GM21515 (cell line): ENCODE results near the gene STRIT1.
"Not testable (repeated sequence)": the region's sequence is repeated elsewhere in the genome, so short reads cannot be mapped to it uniquely, and the experiment has no call there.

ENCODE experiments used
- ATAC-seq: cut with Tn5 transposase; IDR thresholded peaks from one replicate; pipeline ENCODE4 v1.9.1; 2021; ENCODE audit not compliant: unreplicated experiment

STRIT1 gene

DNA sequence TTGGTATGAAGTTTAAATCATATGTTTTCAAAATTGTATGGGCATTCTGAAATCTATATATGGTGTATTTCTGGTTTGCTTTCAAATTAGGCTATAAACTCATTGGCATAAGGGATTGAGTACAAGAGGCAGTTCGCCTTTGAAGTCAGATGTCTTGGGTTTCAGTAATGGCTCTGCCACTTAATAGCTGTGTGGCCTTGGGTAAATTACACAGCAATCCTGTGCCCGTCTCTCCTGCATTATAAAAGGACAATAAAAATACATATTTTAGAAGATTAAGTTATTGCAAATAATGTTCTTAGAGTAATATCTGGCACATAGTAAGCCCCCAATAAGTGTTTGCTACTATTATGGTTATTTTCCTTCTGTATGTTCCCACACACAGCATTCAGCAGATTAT, 20.4 kb upstream of the STRIT1 start:
- no peak for ATAC-seq

DNA sequence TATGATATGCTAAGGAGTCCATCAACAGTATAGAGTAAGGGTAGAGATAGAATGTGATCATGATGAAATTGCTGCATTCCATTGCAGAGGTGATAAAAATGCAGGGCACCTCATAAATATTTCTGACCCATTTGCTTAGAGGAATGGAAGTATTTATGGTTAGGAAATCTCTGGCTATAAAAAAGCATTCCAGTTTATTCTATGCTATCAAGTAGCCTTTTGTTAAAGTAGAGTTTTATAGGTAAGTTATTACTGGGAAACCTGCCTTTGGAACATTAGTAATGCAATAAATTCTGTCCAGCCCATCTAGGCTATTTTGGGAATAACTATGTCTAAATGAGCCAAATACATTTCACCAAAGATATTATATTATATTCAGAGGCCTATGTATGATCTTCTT, 19.8 kb upstream of the STRIT1 start:
- no peak for ATAC-seq

DNA sequence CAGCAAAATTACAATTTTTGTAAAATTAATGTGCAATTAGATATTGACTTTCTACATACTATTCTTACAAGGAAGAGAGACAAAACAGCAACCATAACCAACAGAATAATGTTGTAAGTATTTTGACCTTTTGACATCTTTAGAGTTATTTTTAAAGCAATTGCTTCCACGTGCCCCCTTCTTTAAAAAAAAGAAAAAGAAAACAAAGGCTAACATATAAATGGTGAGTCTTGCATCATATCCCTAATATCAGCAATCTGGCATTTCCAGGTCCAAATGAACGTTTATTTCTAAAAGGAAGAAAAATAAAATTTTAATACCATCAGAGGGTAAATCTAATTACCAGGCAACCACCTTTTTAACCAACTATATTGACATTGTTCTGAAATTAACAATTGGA, 19.3 kb upstream of the STRIT1 start:
- no peak for ATAC-seq

DNA sequence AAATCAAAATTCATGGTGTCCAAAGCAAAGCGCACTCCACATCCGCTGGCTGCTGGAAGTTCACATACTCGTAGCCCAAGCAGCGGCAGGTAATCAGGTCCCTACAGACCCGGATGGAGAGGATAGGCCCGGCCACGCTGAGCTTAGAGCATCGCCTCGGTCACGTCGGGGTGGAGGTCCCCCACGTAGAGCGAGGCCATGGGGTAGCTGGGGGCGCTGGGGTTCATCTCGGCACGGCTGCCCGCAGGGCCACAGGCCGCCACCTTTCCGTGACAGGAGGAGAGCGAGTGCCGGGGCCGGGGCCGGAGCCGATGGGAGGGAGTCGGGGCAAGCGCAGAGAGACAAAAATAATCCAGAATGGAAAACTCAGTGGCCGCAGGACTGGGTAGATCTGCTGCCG, 16.1 kb upstream of the STRIT1 start:
- no peak for ATAC-seq

DNA sequence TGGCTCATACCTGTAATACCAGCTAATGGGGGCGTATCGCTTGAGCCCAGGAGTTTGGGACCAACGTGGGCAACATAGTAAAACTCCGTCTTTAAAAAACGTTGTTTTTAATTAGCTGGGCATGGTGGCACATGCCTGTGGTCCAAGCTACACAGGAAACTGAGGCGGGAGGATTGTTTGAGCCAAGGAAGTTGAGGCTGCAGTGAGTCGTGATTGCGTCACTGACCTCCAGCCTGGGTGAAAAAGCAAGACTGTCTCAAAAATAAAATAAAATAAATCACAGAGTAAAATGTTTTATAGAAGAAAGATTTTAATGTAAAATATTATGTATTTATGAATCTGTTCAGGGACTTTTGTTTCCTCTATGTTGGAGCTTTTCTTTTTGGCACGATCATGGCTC, 15.3 kb upstream of the STRIT1 start:
- no peak for ATAC-seq

DNA sequence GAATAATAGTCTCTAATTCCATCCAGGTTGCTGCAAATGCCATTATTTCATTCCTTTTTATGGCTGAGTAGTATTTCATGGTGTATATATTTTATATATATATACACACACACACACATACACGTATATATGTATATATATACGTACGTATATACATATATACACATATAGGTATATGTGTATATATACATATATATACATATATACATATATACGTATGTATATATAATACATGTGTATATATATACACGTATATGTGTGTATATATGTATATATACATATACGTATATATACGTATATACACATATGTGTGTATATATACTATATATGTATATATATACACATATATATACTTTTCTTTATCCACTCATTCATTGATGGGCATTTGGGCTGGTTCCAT, 13.7 kb upstream of the STRIT1 start:
- no peak for ATAC-seq

DNA sequence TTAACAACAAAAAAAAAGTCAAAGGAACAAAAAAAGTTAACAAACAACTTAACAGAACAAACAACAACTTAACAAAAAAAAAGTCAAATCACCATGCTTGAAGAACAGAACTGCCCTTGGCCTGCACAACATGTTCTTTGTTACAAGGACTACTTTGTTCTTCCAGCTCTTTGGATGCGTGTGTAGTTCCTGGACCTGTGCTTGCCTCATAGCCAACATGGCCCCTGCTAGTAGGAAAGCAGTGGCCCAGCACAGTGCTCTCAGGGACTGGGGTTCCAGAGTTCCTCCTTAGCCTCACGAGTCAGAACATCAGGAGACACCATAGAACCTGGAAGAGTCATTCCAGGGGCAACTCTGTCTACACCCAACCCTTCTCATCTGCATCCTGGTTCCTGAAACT, 10.9 kb upstream of the STRIT1 start:
- ATAC-seq: no peak

DNA sequence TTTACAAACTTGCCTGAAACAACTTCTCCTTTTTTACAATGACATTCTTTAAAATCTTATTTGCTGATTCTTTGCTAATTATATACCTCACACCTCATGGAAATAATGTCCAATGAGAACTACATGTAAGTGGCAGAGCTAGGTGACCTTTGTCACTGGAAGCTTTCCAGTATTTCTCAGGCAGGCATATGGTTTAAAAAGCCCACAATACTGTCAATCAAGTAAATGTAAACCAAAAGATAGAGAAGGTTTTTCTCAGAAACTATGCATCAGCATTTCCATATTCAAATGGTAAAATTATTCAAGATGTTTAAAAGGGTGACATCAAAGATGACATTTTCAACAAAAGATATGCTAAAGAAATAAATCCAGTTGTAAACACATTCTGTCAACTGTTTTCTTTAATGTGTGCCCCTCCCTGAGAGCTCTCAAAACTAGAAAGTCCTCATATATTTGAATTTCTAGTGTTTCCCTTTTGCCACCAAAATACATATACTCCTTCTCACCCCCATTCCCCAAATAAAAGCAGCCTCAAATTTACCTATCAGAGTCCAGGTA, 10.1 kb upstream of the STRIT1 start:
- ATAC-seq: no peak

DNA sequence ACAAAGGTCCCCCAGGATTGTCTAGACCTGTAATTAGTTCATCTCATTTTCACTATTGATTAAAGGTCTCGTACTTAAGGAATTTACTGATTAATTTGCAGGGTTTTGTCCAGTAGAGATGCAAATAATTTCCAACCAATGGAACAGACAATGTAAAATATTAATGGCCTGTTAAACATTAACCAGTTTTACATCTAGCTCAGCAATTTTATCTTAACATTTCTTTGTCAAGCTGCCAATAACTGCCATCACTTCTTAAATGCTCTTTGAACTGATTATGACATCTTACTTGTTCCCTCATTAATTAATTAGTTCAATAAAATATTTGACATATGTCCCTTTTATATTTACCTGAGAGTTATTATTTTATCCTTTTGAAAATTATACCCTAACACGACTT, 9.4 kb upstream of the STRIT1 start:
- no peak for ATAC-seq

DNA sequence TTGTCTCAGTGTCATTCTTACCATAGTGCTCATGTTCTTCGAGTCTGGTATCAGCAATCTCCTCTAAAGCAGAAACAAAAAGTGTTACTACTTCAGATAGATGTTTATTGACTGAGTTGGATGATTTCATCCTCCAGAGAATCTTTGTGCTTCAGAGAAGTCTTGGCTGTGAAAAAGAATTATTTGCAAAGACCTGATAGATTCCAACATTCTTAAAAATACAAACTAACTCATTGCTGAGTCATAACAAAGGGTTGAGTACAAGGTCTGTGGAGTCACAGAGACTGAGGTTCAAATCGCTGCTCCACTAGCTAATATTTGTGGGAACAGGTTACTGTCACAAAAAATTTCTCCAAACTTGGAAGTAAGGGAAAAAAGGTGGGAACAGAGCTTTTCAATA, 9.0 kb upstream of the STRIT1 start:
- ATAC-seq: no peak

DNA sequence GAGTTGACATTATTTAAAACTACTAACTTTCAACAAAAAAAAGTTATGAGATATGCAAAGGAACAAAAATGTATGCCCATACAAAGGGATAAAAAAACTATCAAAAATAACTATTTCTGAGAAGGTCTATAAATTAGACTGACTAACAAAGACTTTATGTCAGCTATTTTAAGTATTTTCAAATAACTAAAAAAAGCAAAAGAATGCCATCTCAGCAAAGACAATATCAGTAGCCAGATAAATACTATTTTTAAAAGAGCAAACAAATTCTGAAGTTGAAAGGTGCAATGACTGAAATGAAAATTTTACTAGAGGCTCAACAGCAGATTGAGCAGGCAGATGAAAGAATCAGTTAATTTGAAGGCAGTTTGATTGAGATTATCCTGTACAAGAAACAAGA, 3.6 kb upstream of the STRIT1 start:
- ATAC-seq: no peak

DNA sequence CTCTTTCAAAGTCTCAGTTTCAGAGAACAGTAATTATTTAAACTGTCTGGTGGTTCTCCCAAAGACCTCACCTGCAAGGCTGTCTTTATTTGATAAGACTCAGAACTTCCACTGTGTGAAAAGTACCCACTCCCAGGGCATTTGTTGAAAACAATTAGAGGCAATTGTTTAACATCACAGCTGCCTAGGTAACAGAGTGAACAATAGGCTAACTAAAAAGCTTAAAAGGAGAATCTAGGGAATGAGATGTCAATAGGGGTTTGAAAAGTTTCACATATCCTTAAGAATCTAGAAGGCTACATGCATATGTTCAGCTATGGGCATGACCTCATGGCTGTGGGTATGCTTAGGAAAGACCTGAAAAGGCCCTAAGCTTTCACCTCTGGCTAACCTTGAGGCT, 2.9 kb upstream of the STRIT1 start:
- ATAC-seq: no peak

DNA sequence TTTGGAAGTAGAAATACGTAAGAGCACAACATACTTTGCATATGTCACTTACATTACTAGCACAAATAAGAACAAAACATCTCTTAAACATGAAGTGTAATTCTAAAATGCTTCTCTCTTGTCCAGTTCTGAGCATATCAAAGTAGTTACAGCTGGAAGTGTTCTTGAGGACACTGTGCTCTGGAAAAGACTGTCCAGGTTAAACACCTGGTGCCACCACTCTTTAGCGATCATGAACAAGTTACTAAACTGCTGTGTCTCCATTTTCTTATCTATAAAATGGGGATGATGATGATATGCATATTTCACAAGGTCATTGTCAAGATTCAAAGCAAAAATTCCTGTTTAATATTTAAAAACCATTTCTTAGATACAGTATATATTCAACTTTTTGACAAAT, 790 bp downstream of the STRIT1 start:
- no peak for ATAC-seq

DNA sequence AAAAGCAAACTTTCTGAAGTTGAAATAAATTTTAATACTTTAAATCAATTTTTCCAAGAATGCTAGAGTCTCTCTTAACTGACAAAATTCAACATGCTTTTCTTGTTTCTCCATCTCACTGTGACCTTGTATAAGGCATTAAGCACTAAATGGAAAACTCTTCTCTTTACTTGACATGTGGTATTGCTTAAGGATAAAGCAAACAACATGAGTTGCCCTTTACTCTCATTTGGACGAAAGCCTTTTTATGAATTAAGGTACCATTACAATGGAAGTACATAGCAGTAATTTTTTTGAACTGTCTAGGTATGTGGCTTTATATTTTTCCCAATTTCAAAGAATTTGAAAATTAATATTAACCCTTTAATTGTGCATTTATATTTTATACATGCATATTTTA, 1.4 kb downstream of the STRIT1 start:
- ATAC-seq: no peak

DNA sequence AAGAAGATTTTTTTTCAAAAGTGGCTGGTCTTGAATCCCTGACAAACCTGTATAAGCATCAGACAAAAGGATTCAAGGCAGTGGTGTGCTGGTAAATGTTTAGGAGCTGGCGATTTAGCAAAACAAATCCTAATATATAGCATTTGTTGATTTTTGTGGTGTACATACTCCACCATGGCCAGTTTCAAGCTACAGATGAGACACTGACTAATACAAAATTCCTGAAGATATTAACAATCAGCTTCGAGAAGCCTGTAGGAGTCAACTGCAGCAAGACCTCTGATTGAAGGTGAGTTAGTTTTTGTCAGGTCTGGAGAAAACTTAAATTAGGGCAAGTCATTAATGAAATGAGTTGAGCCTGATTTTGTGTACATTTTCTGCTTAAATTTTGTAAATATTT, 6.7 kb downstream of the STRIT1 start:
- ATAC-seq: no peak

DNA sequence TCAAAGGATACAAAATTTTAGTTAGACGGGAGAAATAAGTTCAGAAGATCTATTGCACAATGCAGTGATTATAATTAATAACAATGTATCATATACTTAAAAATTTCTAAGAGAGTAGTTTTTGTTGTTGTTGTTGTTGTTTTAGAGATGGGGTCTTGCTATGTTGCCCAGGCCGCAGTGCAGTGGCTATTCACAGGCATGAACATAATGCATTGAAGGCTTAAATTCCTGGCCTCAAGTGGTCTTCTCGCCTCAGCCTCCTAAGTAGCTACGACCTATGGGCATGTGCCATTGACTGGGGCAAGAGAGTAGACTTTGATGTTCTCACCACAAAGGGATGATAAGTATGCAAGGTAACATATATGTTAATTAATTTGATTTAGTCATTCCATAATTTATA, 7.5 kb downstream of the STRIT1 start:
- no peak for ATAC-seq

DNA sequence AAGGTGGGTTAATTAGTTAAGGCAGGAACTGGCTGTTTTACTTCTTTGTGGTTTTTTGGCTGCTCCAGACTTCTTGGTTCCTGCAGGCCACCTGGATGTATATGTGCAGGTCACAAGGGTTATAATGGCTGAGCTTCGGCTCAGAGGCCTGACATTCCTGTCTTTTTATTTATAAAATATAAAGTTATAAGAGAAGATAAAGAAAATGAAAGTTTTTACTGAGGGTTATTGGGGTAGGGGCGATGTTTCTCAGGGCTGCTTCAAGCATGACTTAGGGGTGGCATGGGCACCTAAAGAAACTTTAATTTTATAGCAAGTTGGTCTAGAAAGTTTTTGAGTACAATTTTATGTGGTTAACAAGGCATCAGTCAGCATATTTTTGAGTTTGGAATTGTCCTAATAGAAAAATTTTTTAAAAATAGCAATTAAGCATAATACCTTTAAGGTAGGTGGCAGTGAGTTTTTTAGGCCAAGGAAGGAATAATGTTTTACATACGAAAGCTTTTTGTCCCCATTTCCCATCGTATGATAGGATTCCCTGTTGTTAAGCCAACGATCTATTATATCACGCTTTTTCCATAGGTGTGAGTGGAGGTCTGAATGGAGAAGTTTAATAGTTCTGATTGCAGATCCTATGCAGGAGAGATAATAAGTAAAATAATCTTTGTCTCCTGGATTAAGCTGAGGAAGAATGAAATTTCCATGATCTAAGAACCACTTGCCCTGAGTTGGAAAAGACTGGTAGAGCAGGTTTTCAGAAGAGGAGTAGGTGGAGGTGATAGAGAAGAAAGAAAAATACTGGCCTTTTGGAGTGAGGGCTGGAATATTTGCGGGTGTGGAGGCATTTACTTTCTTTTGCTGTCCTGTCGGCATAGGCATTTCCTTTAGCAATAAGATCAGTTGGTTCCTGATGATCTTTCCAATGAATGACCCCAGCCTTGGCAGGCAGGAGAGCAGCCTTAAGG, 10.1 kb downstream of the STRIT1 start:
- no peak for ATAC-seq

DNA sequence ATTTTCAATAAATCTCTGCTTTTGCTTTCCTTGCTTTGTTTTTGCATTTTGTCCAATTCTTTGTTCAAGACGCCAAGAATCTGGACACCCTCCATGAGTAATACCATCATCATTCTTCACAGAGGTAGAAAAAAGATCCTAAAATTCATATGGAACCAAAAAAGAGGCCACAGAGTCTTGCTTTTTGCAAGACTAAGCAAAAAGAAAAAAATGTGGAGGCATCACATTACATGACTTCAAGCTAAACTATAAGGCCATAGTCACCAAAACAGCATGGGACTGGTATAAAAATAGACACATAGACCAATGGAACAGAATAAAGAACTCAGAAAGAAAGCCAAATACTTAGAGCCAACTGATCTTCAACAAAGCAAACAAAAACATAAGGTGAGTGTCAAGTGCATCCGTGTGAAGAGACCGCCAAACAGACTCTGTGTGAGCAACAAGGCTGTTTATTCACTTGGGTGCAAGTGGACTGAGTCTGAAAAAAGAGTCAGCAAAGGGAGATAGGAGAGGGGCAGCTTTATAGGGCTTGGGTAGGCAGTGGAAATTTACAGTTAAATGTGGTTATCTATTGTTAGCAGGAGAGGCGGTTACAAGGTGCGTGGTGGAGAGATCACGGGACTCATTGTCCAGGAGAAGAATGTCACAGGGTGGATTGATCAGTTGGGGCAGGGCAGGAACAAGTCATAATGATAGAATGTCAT, 10.9 kb downstream of the STRIT1 start:
- no peak for ATAC-seq

DNA sequence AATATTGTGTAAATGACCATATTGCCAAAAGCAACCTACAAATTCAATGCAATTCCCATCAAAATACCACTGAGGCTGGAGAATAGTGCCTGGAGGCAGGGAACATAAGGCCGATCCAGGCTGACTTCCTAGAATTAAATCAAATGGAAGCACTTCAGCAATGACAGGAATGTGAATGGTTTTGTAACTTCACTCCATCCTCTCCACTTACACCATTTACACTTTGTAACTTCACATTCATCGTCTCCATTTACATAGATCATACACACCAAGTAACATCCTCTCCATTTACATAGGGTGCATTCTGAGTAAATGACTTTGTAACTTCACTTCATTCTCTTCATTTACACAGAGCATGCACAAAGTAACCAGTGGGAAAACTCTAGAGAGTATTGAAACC, 11.6 kb downstream of the STRIT1 start:
- no peak for ATAC-seq

DNA sequence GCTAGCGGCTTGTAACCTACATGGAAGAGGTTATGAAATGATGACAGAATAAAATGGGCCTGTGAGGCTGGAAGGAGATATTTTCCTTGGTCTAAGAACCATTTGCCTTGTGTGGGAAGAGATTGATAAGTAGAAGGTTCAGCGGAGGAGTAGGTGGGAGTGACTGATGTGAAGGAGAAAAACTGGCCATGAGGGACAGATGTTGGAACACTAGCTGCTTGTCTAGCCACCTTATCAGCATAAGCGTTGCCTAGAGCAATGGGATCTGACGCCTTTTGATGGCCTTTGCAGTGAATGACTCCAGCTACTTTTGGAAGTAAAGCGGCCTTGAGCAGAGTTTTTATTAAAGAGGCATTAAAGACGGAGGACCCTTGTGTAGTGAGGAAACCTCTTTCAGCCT, 17.4 kb downstream of the STRIT1 start:
- not testable (repeated sequence) for ATAC-seq

DNA sequence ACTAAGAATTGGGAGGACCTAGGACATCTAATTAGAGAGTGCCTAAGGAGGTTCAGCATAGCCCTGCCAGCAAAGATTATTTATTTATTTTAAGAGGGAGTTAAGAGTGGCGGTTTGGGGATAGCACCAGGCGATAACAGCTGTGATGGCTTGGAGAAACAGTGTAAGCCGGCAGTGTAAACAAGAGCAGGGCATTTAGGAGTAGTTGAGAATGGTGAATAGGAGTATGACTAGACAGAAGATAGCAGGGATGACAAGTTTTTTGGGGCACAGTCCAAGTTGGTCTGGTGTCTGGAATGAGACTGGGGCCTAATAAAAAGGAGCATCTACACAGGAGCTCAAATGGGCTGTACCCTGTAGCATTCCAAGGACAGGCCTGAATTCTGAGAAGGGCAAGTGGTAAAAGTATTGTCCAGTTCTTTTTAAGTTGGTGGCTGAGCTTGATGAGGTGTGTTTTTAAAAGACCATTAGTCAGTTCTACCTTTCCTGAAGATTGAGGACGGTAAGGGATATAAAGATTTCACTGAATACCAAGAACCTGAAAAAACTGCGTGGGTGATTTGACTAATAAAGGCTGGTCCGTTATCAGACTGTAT, 18.2 kb downstream of the STRIT1 start:
- ATAC-seq: not testable (repeated sequence)

DNA sequence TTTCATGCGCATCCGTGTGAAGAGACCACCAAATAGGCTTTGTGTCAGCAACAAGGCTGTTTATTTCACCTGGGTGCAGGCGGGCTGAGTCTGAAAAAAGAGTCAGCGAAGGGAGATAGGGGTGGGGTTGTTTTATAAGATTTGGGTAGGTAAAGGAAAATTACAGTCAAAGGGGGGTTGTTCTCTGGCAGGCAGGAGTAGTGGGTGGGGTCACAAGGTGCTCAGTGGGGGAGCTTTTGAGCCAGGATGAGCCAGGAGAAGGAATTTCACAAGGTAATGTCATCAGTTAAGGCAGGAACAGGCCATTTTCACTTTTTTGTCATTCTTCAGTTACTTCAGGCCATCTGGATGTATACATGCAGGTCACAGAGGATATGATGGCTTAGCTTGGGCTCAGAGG, 19.0 kb downstream of the STRIT1 start:
- ATAC-seq: not testable (repeated sequence)
